HFF-Myc (cell line): ENCODE data around the gene DAGLA.

ENCODE experiments used
- DNase-seq: peaks from one replicate; pipeline ENCODE4 v3.0.0-alpha.2; 2011; ENCODE audit warnings: low read depth; ENCODE audit errors: extremely low read depth
- H3K4me3 ChIP-seq: replicated peaks from 2 replicates; pipeline ENCODE4 v1.5.1; 2011; ENCODE audit warnings: low read depth, mild to moderate bottlenecking, control low read depth, low read length
- TF ChIP-seq, protein P1 (sequence below): IDR thresholded peaks from 2 replicates; pipeline ENCODE4 v1.5.1; 2012; ENCODE audit warnings: mild to moderate bottlenecking, low read depth, low read length, control low read depth; ENCODE audit errors: missing control alignments

Gene DAGLA

DNA sequence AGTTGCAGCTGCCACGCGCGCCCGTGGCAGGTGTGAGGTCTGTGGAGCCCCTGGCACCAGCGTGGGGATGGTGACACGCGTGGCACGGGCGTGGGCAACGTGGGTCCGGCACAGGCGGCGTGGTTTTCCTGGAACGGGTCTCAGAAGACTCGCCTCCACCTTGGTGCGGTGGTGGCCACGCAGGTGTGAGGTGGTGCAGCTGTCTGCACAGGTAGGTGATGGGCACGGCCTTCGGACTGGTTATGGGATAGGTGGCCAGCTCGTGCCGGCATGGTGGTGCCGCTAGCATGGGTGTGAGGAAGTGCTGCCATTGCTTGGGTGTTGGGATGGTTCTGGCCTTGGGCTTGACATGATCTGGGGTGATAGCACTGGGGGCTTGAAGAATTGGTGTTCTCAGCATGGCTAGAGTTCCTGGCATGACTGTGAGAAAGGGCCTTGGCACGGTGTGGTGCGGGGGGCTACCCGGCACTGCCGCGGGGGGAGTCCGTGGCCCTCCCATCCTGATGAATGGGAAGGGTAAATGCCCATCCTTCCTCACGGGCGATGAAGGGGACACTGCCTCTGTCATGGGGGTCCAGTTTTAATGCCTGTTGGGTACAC, 531 bp downstream of the DAGLA start:
- DNase-seq, result no peak
- peak overlapping the region; percentile 49 for H3K4me3 ChIP-seq
- TF ChIP-seq, protein P1, sequence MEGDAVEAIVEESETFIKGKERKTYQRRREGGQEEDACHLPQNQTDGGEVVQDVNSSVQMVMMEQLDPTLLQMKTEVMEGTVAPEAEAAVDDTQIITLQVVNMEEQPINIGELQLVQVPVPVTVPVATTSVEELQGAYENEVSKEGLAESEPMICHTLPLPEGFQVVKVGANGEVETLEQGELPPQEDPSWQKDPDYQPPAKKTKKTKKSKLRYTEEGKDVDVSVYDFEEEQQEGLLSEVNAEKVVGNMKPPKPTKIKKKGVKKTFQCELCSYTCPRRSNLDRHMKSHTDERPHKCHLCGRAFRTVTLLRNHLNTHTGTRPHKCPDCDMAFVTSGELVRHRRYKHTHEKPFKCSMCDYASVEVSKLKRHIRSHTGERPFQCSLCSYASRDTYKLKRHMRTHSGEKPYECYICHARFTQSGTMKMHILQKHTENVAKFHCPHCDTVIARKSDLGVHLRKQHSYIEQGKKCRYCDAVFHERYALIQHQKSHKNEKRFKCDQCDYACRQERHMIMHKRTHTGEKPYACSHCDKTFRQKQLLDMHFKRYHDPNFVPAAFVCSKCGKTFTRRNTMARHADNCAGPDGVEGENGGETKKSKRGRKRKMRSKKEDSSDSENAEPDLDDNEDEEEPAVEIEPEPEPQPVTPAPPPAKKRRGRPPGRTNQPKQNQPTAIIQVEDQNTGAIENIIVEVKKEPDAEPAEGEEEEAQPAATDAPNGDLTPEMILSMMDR, result no peak

DNA sequence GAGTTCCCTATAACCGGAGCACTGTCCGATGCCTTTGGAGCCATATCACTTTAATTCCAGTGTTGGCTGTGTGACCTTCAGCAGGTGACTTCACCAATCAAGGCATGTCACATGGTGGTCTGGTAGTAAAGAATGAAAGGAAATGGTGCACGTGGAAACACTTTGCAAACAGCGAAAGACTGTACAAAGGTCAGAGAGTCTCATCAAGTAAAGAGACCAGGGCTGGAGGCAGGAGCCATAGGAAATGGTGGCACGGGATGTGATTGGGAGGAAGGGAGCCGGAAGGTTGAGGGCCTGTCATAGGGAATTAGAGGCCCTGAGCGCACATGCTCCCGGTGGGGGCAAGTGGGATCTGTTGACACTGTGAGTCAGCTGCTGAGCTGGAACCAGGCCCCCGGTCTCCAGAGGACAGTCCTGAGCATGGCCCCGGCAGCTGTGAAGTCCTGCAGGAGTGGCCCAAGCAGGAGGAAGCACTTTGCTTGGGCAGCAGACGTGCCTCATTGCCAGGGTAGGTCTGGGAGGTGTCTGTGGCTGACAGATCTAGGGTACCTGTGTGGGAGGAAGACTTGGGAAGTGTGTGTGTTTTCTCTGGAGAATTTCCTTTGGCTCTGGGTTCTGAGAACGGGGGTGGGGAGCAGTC, 2.0 kb downstream of the DAGLA start:
- H3K4me3 ChIP-seq, result no peak overlapping the region
- TF ChIP-seq, protein P1, result no peak
- DNase-seq, result no peak

DNA sequence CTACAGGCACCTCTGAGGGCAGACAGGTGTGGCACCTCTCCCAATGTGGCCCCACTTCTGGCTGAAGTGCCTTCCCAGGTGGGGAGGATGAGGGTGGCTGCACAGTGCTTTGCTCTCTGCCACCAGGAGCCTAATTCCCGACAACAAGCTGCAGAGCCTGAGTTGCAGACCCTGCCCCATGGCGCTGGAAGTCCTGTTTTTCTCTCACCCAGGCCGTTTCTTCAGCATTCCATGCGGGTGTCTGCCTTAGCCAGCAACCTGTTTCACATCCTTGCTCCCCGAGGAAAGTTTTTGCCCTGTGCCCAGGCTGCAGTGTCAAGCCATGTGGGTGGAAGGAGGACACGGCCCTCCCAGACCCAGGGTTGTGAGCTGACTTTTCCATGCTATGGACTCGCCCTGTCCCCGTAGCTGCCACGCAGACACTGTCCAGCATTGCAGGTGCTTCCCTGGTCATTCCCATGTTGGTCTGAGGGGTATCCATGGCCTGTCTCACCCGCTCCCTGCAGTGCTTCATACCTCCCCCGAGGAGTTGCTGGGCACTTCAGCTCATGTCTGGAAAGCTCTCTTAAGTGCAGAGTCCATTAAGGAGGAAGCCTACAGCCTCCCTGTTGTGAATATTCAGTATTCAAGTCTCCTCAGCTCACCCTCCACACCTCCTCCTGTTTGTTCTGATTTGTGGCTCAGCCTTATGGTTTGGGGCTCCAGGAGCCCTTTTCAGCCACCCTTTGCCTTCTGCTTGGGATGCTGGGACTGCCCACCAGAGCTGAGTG, 2.9 kb downstream of the DAGLA start:
- no peak overlapping the region for H3K4me3 ChIP-seq
- DNase-seq, result no peak
- TF ChIP-seq, protein P1, result no peak

- TF ChIP-seq, protein P1, result no peak
- DNase-seq, result no peak
- no peak overlapping the region for H3K4me3 ChIP-seq
These were observed 4.0 kb downstream of the DAGLA start for GRCh38 chr11:61683961-61684869.

- DNase-seq, result no peak
- H3K4me3 ChIP-seq, result no peak overlapping the region
- TF ChIP-seq, protein P1, result no peak
These were observed 4.9 kb downstream of the DAGLA start for GRCh38 chr11:61684870-61685616.

- no peak overlapping the region for H3K4me3 ChIP-seq
- TF ChIP-seq, protein P1, result no peak
- DNase-seq, result no peak
These were observed 5.4 kb downstream of the DAGLA start for GRCh38 chr11:61685617-61685967.
